Body of pancreas (tissue), 4 donors: ENCODE measurements around the gene RYR3.

Experiments
- POLR2A ChIP-seq, 3 donors: fragments of 450-650 bp; IDR thresholded peaks; one replicate each; pipeline ENCODE4 v1.6.1; 2016; ENCODE audit warnings: antibody characterized with exemption in 3 of 3, mild to moderate bottlenecking in 2 of 3
- TF ChIP-seq, protein P1 (sequence below), 7 experiments: fragments of 450-650 bp in 4 of 7; fragments of 200-600 bp in 3 of 7; sonication (generic) in 3 of 7; IDR thresholded peaks; one replicate each; pipeline ENCODE4 v1.5.1; 2016 to 2019; ENCODE audit warnings: antibody characterized with exemption in 7 of 7

DNA sequence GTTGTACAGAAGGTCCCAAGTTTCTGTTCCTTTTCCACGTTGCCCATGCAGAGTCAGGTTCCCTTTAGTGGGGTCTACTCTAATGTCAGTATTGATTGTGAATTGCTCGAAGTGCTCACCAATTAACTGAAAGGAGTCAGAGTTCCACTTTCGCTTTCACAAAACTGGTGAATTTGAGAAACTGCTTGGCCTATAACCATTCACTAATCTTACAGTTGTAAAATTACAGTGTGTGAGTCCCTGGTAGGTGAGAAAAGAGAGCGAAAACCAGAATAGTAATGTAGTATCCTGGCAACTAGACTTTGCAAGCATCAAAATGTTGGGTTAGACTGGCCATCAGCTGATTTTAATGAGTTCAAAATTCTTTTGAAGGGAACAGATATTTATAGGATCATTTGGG lies 420.0 kb downstream of the RYR3 start:
- TF ChIP-seq, protein P1, sequence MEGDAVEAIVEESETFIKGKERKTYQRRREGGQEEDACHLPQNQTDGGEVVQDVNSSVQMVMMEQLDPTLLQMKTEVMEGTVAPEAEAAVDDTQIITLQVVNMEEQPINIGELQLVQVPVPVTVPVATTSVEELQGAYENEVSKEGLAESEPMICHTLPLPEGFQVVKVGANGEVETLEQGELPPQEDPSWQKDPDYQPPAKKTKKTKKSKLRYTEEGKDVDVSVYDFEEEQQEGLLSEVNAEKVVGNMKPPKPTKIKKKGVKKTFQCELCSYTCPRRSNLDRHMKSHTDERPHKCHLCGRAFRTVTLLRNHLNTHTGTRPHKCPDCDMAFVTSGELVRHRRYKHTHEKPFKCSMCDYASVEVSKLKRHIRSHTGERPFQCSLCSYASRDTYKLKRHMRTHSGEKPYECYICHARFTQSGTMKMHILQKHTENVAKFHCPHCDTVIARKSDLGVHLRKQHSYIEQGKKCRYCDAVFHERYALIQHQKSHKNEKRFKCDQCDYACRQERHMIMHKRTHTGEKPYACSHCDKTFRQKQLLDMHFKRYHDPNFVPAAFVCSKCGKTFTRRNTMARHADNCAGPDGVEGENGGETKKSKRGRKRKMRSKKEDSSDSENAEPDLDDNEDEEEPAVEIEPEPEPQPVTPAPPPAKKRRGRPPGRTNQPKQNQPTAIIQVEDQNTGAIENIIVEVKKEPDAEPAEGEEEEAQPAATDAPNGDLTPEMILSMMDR (IDR thresholded peaks at IDR 0.05) = no peak
- no peak for TF ChIP-seq POLR2A (IDR thresholded peaks at IDR 0.05)
